BE2C (cell line): Measurements from ENCODE around the gene SETD5.

Source experiments
- DNase-seq: peaks from one replicate; pipeline ENCODE4 v3.0.0-alpha.2; 2020
- H3K27me3 ChIP-seq: fragments of 250-450 bp; sonication (Bioruptor Pico); 2 replicates; pipeline ENCODE4 v1.5.1; 2020; ENCODE audit warnings: mild to moderate bottlenecking
- H3K36me3 ChIP-seq: fragments of 250-450 bp; sonication (Bioruptor Pico); 2 replicates; pipeline ENCODE4 v1.5.1; 2020; ENCODE audit warnings: mild to moderate bottlenecking
- H3K4me1 ChIP-seq: fragments of 250-450 bp; sonication (Bioruptor Pico); 2 replicates; pipeline ENCODE4 v1.5.1; 2020
- H3K4me3 ChIP-seq: 2 replicates; pipeline ENCODE4 v1.5.1; 2011; ENCODE audit warnings: low read depth, low read length
- H3K9me3 ChIP-seq: fragments of 250-450 bp; sonication (Bioruptor Pico); 2 replicates; pipeline ENCODE4 v1.5.1; 2020
- TF ChIP-seq, protein P1 (sequence below): IDR thresholded peaks from 2 replicates; pipeline ENCODE4 v1.5.1; 2012; ENCODE audit warnings: mild to moderate bottlenecking, low read depth, low read length

The SETD5 gene

DNA sequence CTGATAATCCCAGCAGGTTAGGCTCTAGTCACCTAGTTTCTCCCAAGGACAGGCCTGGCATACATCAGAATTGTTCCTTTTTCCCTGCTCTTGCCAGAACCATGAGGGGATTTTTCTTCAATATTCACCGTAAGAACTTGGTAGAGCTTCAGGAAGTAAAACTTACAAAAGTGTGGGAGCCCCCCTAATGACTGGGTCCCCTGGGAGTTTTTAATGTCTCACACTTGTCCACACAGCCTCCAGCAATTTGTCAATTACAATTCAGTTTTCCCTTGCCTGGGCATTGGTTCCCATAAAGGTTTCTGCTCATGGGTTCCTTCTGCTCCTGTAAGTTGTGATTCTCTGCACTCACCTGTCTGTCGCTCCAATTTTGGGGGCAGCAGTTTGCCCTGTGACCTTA, 127.7 kb downstream of the SETD5 start:
- H3K36me3 ChIP-seq = no peaks in the 10 kb centered on the region
- no peak overlapping the region for H3K4me3 ChIP-seq
- TF ChIP-seq, protein P1, sequence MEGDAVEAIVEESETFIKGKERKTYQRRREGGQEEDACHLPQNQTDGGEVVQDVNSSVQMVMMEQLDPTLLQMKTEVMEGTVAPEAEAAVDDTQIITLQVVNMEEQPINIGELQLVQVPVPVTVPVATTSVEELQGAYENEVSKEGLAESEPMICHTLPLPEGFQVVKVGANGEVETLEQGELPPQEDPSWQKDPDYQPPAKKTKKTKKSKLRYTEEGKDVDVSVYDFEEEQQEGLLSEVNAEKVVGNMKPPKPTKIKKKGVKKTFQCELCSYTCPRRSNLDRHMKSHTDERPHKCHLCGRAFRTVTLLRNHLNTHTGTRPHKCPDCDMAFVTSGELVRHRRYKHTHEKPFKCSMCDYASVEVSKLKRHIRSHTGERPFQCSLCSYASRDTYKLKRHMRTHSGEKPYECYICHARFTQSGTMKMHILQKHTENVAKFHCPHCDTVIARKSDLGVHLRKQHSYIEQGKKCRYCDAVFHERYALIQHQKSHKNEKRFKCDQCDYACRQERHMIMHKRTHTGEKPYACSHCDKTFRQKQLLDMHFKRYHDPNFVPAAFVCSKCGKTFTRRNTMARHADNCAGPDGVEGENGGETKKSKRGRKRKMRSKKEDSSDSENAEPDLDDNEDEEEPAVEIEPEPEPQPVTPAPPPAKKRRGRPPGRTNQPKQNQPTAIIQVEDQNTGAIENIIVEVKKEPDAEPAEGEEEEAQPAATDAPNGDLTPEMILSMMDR = no peak

More for the DNA sequence above, 127.7 kb downstream of the SETD5 start:
- no peak for DNase-seq
- Histone ChIP-seq H3K27me3 (no peaks in the 10 kb centered on the region), H3K4me1 (no peaks in the 10 kb centered on the region), H3K9me3 (no peaks in the 10 kb centered on the region)
